Measurements from ENCODE around the gene STRIT1. TPM values are rescaled to one million over a fixed set of nuclear protein-coding genes. Genes with fewer than 3 reads are reported as not detected.

STRIT1 gene
- total and polyA plus RNA-seq, 9 of the 15 experiments (the other 6 are each of a cell fraction or from before 2014, with no cell fraction given), result not detected

DNA sequence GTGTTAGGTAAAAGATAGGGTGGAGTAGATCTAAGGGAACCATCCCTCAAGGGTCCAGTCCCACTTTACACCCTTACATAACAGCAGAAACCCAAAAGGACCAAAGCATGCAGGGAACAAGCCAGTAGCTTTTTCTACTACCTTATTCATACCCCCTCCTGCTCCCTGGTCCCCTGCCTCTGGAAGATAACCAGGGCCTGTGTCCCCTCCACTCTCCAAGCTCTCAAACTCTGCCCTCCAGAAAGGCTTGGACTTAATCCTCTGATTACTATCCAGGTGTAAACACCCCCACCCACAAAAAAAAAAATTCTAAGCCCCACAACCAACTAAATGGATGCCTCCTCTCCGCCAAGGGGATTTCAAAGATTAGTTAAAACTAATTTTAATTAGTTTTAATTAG is 33.9 kb upstream of the STRIT1 start:
- H3K27ac ChIP-seq (ENCODE audit: extremely low read depth, low read depth, low read length), result no peak overlapping the region
- peak in 2 of 4 experiments; percentile 58 to 62 for DNase-seq (ENCODE audit: extremely low read depth in 1 of 4, low spot score in 3 of 4)
- H3K9me1 ChIP-seq (ENCODE audit: control insufficient read depth, insufficient read depth, low read length), result no peaks in the 10 kb centered on the region
- peak overlapping the region in 1 of 2 experiments; percentile 1; a peak in 1 of 4 replicates for H3K9ac ChIP-seq (ENCODE audit: insufficient read depth in 1 of 2, low read depth in 2 of 2, low read length in 2 of 2)
- POLR2A ChIA-PET, result no interaction called here
- peak; percentile 79 for FAIRE-seq
- intact Hi-C loops (cut with micrococcal nuclease) (loop anchor here (10.0 kb wide), 1 partner anchor 113 kb away; no protein-coding TSS in a partner anchor), in situ Hi-C loops (cut with MboI) (no loop called here)
- H3K9me3 ChIP-seq (replicated peaks; ENCODE audit: control insufficient read depth, insufficient read depth, low read depth, low read length), result no peaks in the 10 kb centered on the region
- no peak overlapping the region for H3K4me2 ChIP-seq (ENCODE audit: insufficient read depth, low read length)
- peaks cover 0 to 12% of the 10 kb centered on the region in 2 experiments; a peak in 2 of 5 replicates for H3K4me1 ChIP-seq (replicated peaks in 1 of 2; ENCODE audit: control insufficient read depth in 2 of 2, insufficient read depth in 2 of 2, low read length in 2 of 2)
- TF ChIP-seq TAL1 (IDR thresholded peaks at IDR 0.05), result peak; percentile 33; the same call in 1 of the 2 replicates
- TF ChIP-seq ZEB2 (IDR thresholded peaks at IDR 0.05), result no peak
- peak; percentile 56 for TF ChIP-seq CBFA2T3 (IDR thresholded peaks at IDR 0.05)
- TF ChIP-seq ARID1B (IDR thresholded peaks at IDR 0.05), result 0 out of 2 replicates have a peak, but pooled peaks have one; percentile 33
- TF ChIP-seq, protein P1, sequence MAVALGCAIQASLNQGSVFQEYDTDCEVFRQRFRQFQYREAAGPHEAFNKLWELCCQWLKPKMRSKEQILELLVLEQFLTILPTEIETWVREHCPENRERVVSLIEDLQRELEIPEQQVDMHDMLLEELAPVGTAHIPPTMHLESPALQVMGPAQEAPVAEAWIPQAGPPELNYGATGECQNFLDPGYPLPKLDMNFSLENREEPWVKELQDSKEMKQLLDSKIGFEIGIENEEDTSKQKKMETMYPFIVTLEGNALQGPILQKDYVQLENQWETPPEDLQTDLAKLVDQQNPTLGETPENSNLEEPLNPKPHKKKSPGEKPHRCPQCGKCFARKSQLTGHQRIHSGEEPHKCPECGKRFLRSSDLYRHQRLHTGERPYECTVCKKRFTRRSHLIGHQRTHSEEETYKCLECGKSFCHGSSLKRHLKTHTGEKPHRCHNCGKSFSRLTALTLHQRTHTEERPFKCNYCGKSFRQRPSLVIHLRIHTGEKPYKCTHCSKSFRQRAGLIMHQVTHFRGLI (CRISPR knock-in tag; IDR thresholded peaks at IDR 0.05), result no peak
- WGBS (ENCODE audit: insufficient coverage, low coverage, missing lambda C conversion rate), result 82% methylated on average over 1 of the region's 1 CpG
- peak; percentile 53 for ATAC-seq
- no TSS peak for BruUV-seq (replicated peaks)
- no peaks in the 10 kb centered on the region for H3K27me3 ChIP-seq (ENCODE audit: control insufficient read depth in 2 of 2, insufficient read depth in 2 of 2, low read length in 2 of 2)
- no peaks in the 10 kb centered on the region for H3K36me3 ChIP-seq (ENCODE audit: control insufficient read depth, insufficient read depth, low read length)
- H4K20me1 ChIP-seq (replicated peaks; ENCODE audit: control insufficient read depth, insufficient read depth, low read length), result no peaks in the 10 kb centered on the region
- CTCF ChIA-PET (ENCODE audit: low intra/inter-chr PET ratio), result no interaction called here
- H3K4me3 ChIP-seq, result no peak overlapping the region
- H3K79me2 ChIP-seq (ENCODE audit: control insufficient read depth, insufficient read depth, low read length), result no peaks in the 10 kb centered on the region
- H2AFZ ChIP-seq (ENCODE audit: low read depth, low read length), result peak overlapping the region; percentile 60
